GM12878 (cell line): ENCODE measurements around the gene DUSP15. TPM values are rescaled to one million over a fixed set of nuclear protein-coding genes. Genes with fewer than 3 reads are reported as not detected.

ENCODE experiments used
- BMI1 ChIP-seq: fragments of 450-650 bp; IDR thresholded peaks from 2 replicates; pipeline ENCODE4 v1.6.1; 2016; ENCODE audit warnings: mild to moderate bottlenecking, moderate library complexity, borderline replicate concordance
- E2F4 ChIP-seq: IDR thresholded peaks from 2 replicates; pipeline ENCODE4 v1.6.1; 2012; ENCODE audit warnings: low read depth, low read length, improper control_type of control experiment
- HDAC2 ChIP-seq: fragments of 200-600 bp; sonication (generic); IDR thresholded peaks from 2 replicates; pipeline ENCODE4 v1.6.1; 2017
- HDAC6 ChIP-seq: fragments of 200-600 bp; sonication (generic); IDR thresholded peaks from one replicate; pipeline ENCODE4 v1.8.0; 2017; ENCODE audit warnings: antibody characterized with exemption; ENCODE audit not compliant: unreplicated experiment
- HDGF ChIP-seq: fragments of 450-650 bp; IDR thresholded peaks from 2 replicates; pipeline ENCODE4 v1.6.1; 2016; ENCODE audit warnings: antibody characterized with exemption
- IKZF2 ChIP-seq, 2 experiments: fragments of 450-650 bp; IDR thresholded peaks; 2 replicates each; pipeline ENCODE4 v1.6.1; 2017; ENCODE audit warnings: mild to moderate bottlenecking in 2 of 2, moderate library complexity in 2 of 2
- IRF5 ChIP-seq: fragments of 450-650 bp; IDR thresholded peaks from 2 replicates; pipeline ENCODE4 v1.6.1; 2017; ENCODE audit warnings: borderline replicate concordance
- JUNB ChIP-seq: IDR thresholded peaks from 2 replicates; pipeline ENCODE4 v1.6.1; 2016; ENCODE audit warnings: antibody characterized with exemption, mild to moderate bottlenecking
- KDM1A ChIP-seq: fragments of 200-600 bp; sonication (generic); IDR thresholded peaks from 2 replicates; pipeline ENCODE4 v1.6.1; 2016; ENCODE audit warnings: borderline replicate concordance
- MAX ChIP-seq: IDR thresholded peaks from 2 replicates; pipeline ENCODE4 v1.6.1; 2012; ENCODE audit warnings: low read depth, low read length, improper control_type of control experiment
- MEF2B ChIP-seq: fragments of 450-650 bp; IDR thresholded peaks from 2 replicates; pipeline ENCODE4 v1.6.1; 2018; ENCODE audit warnings: mild to moderate bottlenecking, moderate library complexity; ENCODE audit not compliant: partially characterized antibody, poor library complexity, severe bottlenecking
- MYC ChIP-seq: IDR thresholded peaks from 2 replicates; pipeline ENCODE4 v1.6.1; 2011; ENCODE audit warnings: mild to moderate bottlenecking, low read length, moderate library complexity, inconsistent platforms; ENCODE audit not compliant: insufficient read depth, insufficient replicate concordance, insufficient read length, severe bottlenecking
- NR2C1 ChIP-seq: fragments of 450-650 bp; IDR thresholded peaks from 2 replicates; pipeline ENCODE4 v1.6.1; 2017; ENCODE audit warnings: antibody characterized with exemption, mild to moderate bottlenecking, moderate library complexity
- PKNOX1 ChIP-seq: fragments of 450-650 bp; IDR thresholded peaks from 2 replicates; pipeline ENCODE4 v1.6.1; 2016; ENCODE audit warnings: mild to moderate bottlenecking
- RB1 ChIP-seq: fragments of 450-650 bp; formaldehyde crosslinking; IDR thresholded peaks from 2 replicates; pipeline ENCODE4 v1.6.1; 2017; ENCODE audit warnings: mild to moderate bottlenecking, borderline replicate concordance
- RBBP5 ChIP-seq: fragments of 200-600 bp; sonication (generic); conservative IDR thresholded peaks from 2 replicates; pipeline ENCODE4 v1.6.1; 2016
- RELA ChIP-seq: fragments of 450-650 bp; IDR thresholded peaks from 2 replicates; pipeline ENCODE4 v1.8.0; 2014; ENCODE audit warnings: borderline replicate concordance; ENCODE audit not compliant: partially characterized antibody
- RELB ChIP-seq: fragments of 450-650 bp; IDR thresholded peaks from 2 replicates; pipeline ENCODE4 v1.6.1; 2017; ENCODE audit warnings: low read depth, mild to moderate bottlenecking, moderate library complexity
- RFX5 ChIP-seq: IDR thresholded peaks from 2 replicates; pipeline ENCODE4 v1.6.1; 2011; ENCODE audit warnings: low read depth, low read length, improper control_type of control experiment
- SMAD5 ChIP-seq: IDR thresholded peaks from 2 replicates; pipeline ENCODE4 v1.6.1; 2016; ENCODE audit warnings: antibody characterized with exemption, low read depth
- SPI1 ChIP-seq: IDR thresholded peaks from 2 replicates; pipeline ENCODE4 v1.6.1; 2011; ENCODE audit warnings: low read depth, mild to moderate bottlenecking, low read length, moderate library complexity, borderline replicate concordance; ENCODE audit not compliant: insufficient read depth
- TARDBP ChIP-seq: IDR thresholded peaks from 2 replicates; pipeline ENCODE4 v1.6.1; 2016; ENCODE audit warnings: borderline replicate concordance
- TCF12 ChIP-seq: IDR thresholded peaks from 2 replicates; pipeline ENCODE4 v1.6.1; 2011; ENCODE audit warnings: low read depth, mild to moderate bottlenecking, low read length
- TCF3 ChIP-seq: IDR thresholded peaks from 2 replicates; pipeline ENCODE4 v1.6.1; 2012; ENCODE audit warnings: low read depth, mild to moderate bottlenecking, low read length, borderline replicate concordance; ENCODE audit not compliant: insufficient read depth
- USF2 ChIP-seq: IDR thresholded peaks from 2 replicates; pipeline ENCODE4 v1.6.1; 2011; ENCODE audit warnings: low read depth, low read length, improper control_type of control experiment, borderline replicate concordance
- polyA plus RNA-seq, 11 experiments: library from polyadenylated mRNA; depleted of rRNA in 4 of 11; unstranded in 6 of 11; stranded (reverse) in 5 of 11; fragments of >200 nt; fragmentation: Nextera tagmentation in 4 of 11; fragmentation: Illumina TruSeq in 1 of 11; extraction: Ambion mirVana in 4 of 11; extraction: Trizol in 1 of 11; gene quantifications; 1 replicate in 1 of 11; 2 replicates in 10 of 11; pipeline versions ENCODE4 v1.2.1 to v1.2.3, GENCODE V29; 2011 to 2016; ENCODE audit warnings: inconsistent platforms in 2 of 11, missing spikeins in 2 of 11, low read depth in 1 of 11
- total RNA-seq, 4 experiments: library from RNA; depleted of rRNA in 3 of 4; stranded (reverse); fragments of >200 nt in 3 of 4; fragmentation: Illumina TruSeq in 1 of 4; extraction: Trizol in 1 of 4; gene quantifications; 2 replicates each; pipeline versions ENCODE4 v1.2.1 to v1.2.3, GENCODE V29; 2013 to 2021

DUSP15 gene
- total and polyA plus RNA-seq, 10 of the 15 experiments (the other 5 are each of a cell fraction or from before 2014, with no cell fraction given): 0.06 to 2.5 (median 0.67) TPM; not detected in 1

- 0 out of 2 replicates have a peak, but pooled peaks have one; percentile 40 for TF ChIP-seq RELB
- TF ChIP-seq TARDBP: no peak
- TF ChIP-seq HDGF: peak; percentile 79
- TF ChIP-seq MEF2B: peak; percentile 56
- no peak for TF ChIP-seq MAX
- TF ChIP-seq PKNOX1: no peak
- TF ChIP-seq RFX5: no peak
- no peak for TF ChIP-seq BMI1
- TF ChIP-seq NR2C1: peak; percentile 65
- TF ChIP-seq RBBP5: no peak
- TF ChIP-seq RELA: no peak
- TF ChIP-seq RB1: no peak
- no peak for TF ChIP-seq SPI1
- no peak for TF ChIP-seq JUNB
- no peak for TF ChIP-seq MYC
- TF ChIP-seq E2F4: no peak
- TF ChIP-seq HDAC6: no peak
- no peak for TF ChIP-seq USF2
- no peak for TF ChIP-seq HDAC2
- no peak for TF ChIP-seq IRF5
- TF ChIP-seq TCF12: no peak
- TF ChIP-seq IKZF2 (IDR thresholded peaks at IDR 0.05): peak; percentile 56 to 60; a peak in 3 of 4 replicates
- no peak for TF ChIP-seq TCF3
- no peak for TF ChIP-seq KDM1A
- TF ChIP-seq SMAD5: no peak
Observed at GRCh38 chr20:31870726-31871617, 645 bp upstream of the DUSP15 start (continued).
